RWPE2 (cell line): ENCODE measurements around the gene CAMK1D.

ENCODE experiments used
- ATAC-seq: fragments of 200-7000 bp; cut with Tn5 transposase; 3 replicates; pipeline ENCODE4 v1.9.1; 2021; ENCODE audit warnings: low read depth
- DNase-seq: peaks from one replicate; pipeline ENCODE4 v3.0.0-alpha.2; 2020; ENCODE audit warnings: low spot score
- H3K27ac ChIP-seq: fragments of 450-650 bp; 2 replicates; pipeline ENCODE4 v1.5.1; 2017; ENCODE audit warnings: mild to moderate bottlenecking; ENCODE audit not compliant: poor library complexity, severe bottlenecking
- H3K27me3 ChIP-seq: fragments of 250-450 bp; sonication (Bioruptor Pico); 2 replicates; pipeline ENCODE4 v1.5.1; 2021; ENCODE audit warnings: mild to moderate bottlenecking, moderate library complexity; ENCODE audit not compliant: insufficient read depth, poor library complexity, severe bottlenecking
- H3K36me3 ChIP-seq: fragments of 250-450 bp; sonication (Bioruptor Pico); 2 replicates; pipeline ENCODE4 v1.5.1; 2020; ENCODE audit warnings: low read depth, mild to moderate bottlenecking, moderate library complexity
- H3K4me1 ChIP-seq: fragments of 250-450 bp; sonication (Bioruptor Pico); 2 replicates; pipeline ENCODE4 v1.5.1; 2021; ENCODE audit warnings: mild to moderate bottlenecking, moderate library complexity; ENCODE audit not compliant: insufficient read depth, poor library complexity, severe bottlenecking
- H3K4me3 ChIP-seq: fragments of 250-450 bp; sonication (Bioruptor Pico); 2 replicates; pipeline ENCODE4 v1.5.1; 2021; ENCODE audit warnings: mild to moderate bottlenecking, moderate library complexity; ENCODE audit not compliant: severe bottlenecking
- H3K9me3 ChIP-seq: fragments of 250-450 bp; sonication (Bioruptor Pico); 2 replicates; pipeline ENCODE4 v1.5.1; 2021; ENCODE audit warnings: mild to moderate bottlenecking, moderate library complexity; ENCODE audit not compliant: severe bottlenecking
- TF ChIP-seq, protein P1 (sequence below): fragments of 450-650 bp; IDR thresholded peaks from one replicate; pipeline ENCODE4 v1.5.1; 2017; ENCODE audit warnings: mild to moderate bottlenecking, moderate library complexity; ENCODE audit not compliant: poor library complexity, severe bottlenecking

CAMK1D gene

DNA sequence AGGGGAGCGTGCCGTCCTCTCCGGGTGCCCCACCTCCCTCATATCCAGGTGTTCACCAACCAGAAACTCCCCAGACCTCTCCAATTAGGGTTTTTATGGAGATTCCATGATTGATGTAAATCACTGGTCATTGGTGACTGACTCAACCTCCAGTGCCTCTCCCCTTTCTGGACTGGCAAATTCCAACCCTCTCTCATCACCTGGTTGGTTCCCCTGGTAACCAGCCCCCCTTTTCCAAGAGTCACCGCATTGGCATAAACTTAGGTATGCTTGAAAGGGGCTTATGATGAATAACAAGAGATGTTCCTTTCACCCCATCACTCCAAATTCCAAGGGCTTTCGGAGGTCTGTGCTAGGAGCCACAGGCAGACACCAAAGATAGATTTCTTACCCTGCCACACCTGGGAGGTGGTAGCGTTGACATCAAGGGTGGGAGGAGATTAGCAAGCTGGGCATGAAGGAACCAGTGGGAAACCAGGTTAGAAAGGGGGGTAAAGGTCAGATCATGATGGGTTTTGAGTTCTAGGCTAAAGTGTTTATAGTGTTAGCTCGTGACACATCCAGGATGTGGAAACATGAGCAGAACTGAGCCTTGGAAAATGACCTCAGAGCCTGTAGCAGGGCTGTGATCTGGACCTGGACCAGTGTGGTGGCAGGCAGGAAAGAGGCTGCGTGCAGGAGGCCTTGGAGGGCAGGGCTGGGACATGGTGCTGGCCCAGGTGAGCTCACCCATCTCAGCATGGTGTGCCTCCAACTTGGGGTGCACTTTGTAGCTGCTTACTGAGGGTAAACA lies 45.1 kb downstream of the CAMK1D start:
- no peak overlapping the region for H3K27ac ChIP-seq
- ATAC-seq (peak; percentile 61; the same call in 2 of the 3 replicates), DNase-seq (no peak)
- H3K27me3 ChIP-seq: no peaks in the 10 kb centered on the region
- H3K4me3 ChIP-seq: no peak overlapping the region
- H3K4me1 ChIP-seq: no peaks in the 10 kb centered on the region
- TF ChIP-seq, protein P1, sequence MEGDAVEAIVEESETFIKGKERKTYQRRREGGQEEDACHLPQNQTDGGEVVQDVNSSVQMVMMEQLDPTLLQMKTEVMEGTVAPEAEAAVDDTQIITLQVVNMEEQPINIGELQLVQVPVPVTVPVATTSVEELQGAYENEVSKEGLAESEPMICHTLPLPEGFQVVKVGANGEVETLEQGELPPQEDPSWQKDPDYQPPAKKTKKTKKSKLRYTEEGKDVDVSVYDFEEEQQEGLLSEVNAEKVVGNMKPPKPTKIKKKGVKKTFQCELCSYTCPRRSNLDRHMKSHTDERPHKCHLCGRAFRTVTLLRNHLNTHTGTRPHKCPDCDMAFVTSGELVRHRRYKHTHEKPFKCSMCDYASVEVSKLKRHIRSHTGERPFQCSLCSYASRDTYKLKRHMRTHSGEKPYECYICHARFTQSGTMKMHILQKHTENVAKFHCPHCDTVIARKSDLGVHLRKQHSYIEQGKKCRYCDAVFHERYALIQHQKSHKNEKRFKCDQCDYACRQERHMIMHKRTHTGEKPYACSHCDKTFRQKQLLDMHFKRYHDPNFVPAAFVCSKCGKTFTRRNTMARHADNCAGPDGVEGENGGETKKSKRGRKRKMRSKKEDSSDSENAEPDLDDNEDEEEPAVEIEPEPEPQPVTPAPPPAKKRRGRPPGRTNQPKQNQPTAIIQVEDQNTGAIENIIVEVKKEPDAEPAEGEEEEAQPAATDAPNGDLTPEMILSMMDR: no peak
- no peaks in the 10 kb centered on the region for H3K9me3 ChIP-seq
- H3K36me3 ChIP-seq: no peaks in the 10 kb centered on the region

DNA sequence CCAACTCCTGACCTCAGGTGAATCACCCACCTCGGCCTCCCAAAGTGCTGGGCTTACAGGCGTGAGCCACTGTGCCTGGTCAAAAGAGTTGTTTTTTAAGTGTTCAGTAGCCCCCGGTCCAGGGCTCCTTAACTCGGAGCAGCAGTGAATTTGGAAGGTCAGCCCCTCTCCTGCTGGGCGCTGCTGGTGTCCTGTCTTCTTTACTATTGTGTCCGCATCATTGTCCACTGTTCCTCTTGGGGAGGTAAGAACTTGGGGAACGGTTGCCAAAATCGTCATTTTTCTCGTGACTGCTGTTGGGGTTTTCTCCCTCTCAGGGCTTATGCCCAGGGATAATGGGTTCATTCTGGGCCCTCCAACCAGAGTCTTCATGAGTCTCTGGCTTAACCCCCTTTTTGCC lies 46.7 kb downstream of the CAMK1D start:
- TF ChIP-seq, protein P1: no peak
- H3K4me3 ChIP-seq: no peak overlapping the region
- no peaks in the 10 kb centered on the region for H3K27me3 ChIP-seq
- H3K36me3 ChIP-seq: no peaks in the 10 kb centered on the region
- no peak for DNase-seq
- no peaks in the 10 kb centered on the region for H3K9me3 ChIP-seq
- no peak overlapping the region for H3K27ac ChIP-seq
- no peaks in the 10 kb centered on the region for H3K4me1 ChIP-seq
- ATAC-seq: no peak

DNA sequence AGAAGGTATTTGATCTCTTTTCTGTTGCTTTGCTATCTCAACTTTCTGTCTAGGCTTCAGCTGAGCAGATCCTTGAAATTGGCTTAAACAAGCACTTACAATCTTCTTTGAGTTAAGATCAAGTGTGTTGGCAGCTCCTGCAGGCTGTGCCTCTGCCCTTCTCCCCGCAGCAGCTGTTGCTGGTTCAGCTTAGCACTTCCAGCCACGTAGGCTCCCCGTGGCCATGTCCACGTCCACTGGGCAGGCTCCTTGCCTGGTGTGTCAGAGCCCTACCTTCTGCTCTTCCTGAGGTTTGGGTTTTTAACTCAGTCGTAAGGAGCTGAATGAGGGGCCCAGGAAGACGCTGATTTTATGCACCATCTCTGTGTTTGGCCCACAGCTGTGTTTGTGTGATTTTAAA lies 47.2 kb downstream of the CAMK1D start:
- no peak for ATAC-seq

DNA sequence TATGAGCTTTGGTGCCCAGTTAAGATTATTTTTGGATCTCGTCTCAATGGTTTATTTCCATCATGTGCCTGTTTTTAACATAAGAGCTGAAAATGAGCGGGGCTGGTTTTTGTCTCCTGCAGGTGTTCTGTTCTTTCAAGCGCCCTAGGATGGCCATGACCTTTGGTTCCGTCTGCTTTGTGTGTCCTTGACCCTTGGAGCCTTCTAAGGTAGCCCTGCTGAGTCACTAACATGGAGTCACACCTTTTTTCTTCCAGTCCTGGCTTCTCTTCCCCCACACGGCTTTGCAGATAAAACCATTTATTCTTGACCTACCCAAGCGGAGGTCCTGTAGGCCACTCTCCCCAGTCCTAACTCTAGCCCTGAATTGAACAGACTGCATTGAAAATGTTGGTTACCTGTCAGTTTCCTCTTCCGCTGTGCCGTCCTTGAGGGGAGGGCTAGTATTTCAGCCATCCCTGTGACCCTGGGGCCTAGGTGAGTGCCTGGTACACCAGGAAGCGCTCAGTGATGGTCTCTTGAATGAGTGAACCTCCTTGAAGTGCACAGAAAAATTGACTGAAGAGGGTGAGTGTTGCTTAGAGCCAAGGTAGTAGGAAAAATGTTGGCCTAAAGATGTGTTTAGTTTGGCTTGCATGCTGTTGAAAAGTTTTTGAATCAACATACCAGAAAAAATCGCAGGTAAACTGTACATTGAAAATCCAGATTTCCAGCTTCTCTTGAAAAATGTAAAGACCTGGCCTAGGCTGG lies 48.0 kb downstream of the CAMK1D start:
- Histone ChIP-seq H3K36me3 (no peaks in the 10 kb centered on the region), H3K4me1 (no peaks in the 10 kb centered on the region), H3K27ac (no peak overlapping the region), H3K27me3 (no peaks in the 10 kb centered on the region), H3K4me3 (no peak overlapping the region), H3K9me3 (no peaks in the 10 kb centered on the region)
- ATAC-seq (no peak), DNase-seq (no peak)
- TF ChIP-seq, protein P1: no peak

More for the DNA sequence above, 47.2 kb downstream of the CAMK1D start:
- Histone ChIP-seq H3K4me1 (no peaks in the 10 kb centered on the region), H3K27ac (no peak overlapping the region), H3K27me3 (no peaks in the 10 kb centered on the region), H3K9me3 (no peaks in the 10 kb centered on the region), H3K36me3 (no peaks in the 10 kb centered on the region), H3K4me3 (no peak overlapping the region)
- TF ChIP-seq, protein P1: no peak
- DNase-seq: no peak

DNA sequence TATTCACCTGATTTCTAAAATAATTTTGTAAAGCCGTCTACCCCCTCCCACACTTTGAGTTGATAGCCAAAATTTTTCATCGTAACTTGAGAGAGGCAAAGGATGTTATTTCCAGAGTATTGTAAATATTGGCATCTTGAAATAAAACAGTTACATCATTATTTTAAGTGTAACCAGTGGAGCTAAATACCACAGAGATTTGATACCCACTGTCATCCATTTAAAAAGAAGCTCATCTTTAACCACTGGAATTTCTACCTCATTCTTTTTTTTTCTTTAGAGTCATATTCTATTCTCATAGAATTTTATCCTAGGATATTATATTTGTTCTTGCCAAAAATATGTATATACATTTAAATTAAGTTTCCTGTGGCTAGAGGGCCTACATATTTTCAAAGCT lies 48.6 kb downstream of the CAMK1D start:
- Histone ChIP-seq H3K9me3 (no peaks in the 10 kb centered on the region), H3K4me3 (no peak overlapping the region), H3K27ac (no peak overlapping the region), H3K27me3 (no peaks in the 10 kb centered on the region), H3K36me3 (no peaks in the 10 kb centered on the region), H3K4me1 (no peaks in the 10 kb centered on the region)
- ATAC-seq (no peak), DNase-seq (no peak)
- TF ChIP-seq, protein P1: no peak
